K562 (cell line): Measurements from ENCODE around the gene ADGRG4. TPM values are rescaled to one million over a fixed set of nuclear protein-coding genes. Genes with fewer than 3 reads are reported as not detected.

Experiments used
- ATAC-seq: fragments of 200-7000 bp; cut with Tn5 transposase; 3 replicates; pipeline ENCODE4 v1.9.1; 2020; ENCODE audit warnings: moderate library complexity
- BruUV-seq: library from RNA; stranded (reverse); fragments of 400-500 nt; replicated peaks from 2 replicates; lab custom pipeline; 2021; lab: Mats Ljungman, UMichigan
- CTCF ChIA-PET: fragments of 300-600 bp; formaldehyde crosslinking; extraction: SDS; loops from one replicate; lab custom pipeline; 2021; ENCODE audit warnings: low intra/inter-chr PET ratio; lab: Yijun Ruan, JAX
- POLR2A ChIA-PET: fragments of 300-600, 350-650 bp; sonication (Branson Sonifier 250); formaldehyde crosslinking; extraction: SDS; loops from one replicate; lab custom pipeline; 2021; ENCODE audit warnings: antibody characterized with exemption, inconsistent platforms; lab: Yijun Ruan, JAX
- DNase-seq, 4 experiments: peaks; one replicate each; pipeline versions ENCODE4 v3.0.0 to v3.0.0-alpha.2; 2011 to 2018; ENCODE audit warnings: low spot score in 3 of 4, mixed read lengths in 3 of 4; ENCODE audit errors: extremely low read depth in 1 of 4
- FAIRE-seq: peaks from 2 replicates; lab custom pipeline; 2011; peaks lifted over from hg19 to GRCh38; lab: Jason Lieb, UNC
- H2AFZ ChIP-seq: 2 replicates; pipeline ENCODE4 v1.6.0; 2011; ENCODE audit warnings: low read depth, low read length, control low read depth, inconsistent platforms
- H3K27ac ChIP-seq: fragments of 200-600 bp; 3 replicates; pipeline ENCODE4 v1.8.0; 2011; ENCODE audit warnings: low read depth, mild to moderate bottlenecking, control low read depth, inconsistent platforms, low read length, moderate library complexity, mixed read lengths; ENCODE audit errors: extremely low read depth
- H3K27me3 ChIP-seq, 2 experiments: fragments of 300-600 bp in 1 of 2; 2 replicates in 1 of 2; 3 replicates in 1 of 2; pipeline versions ENCODE4 v1.6.0 to v1.8.0; 2011; ENCODE audit warnings: inconsistent platforms in 2 of 2, low read length in 2 of 2, mild to moderate bottlenecking in 1 of 2, mixed read lengths in 1 of 2, moderate library complexity in 1 of 2; ENCODE audit not compliant: control insufficient read depth in 2 of 2, insufficient read depth in 2 of 2
- H3K36me3 ChIP-seq: fragments of 300-600 bp; 3 replicates; pipeline ENCODE4 v1.8.0; 2011; ENCODE audit warnings: mild to moderate bottlenecking, low read length, inconsistent platforms; ENCODE audit not compliant: control insufficient read depth, insufficient read depth
- H3K4me1 ChIP-seq, 2 experiments: fragments of 200-600 bp in 1 of 2; replicated peaks in 1 of 2; 2 replicates in 1 of 2; 3 replicates in 1 of 2; pipeline versions ENCODE4 v1.5.1 to v1.8.0; 2011; ENCODE audit warnings: inconsistent platforms in 2 of 2, low read length in 2 of 2, mild to moderate bottlenecking in 1 of 2, mixed read lengths in 1 of 2, moderate library complexity in 1 of 2; ENCODE audit not compliant: control insufficient read depth in 2 of 2, insufficient read depth in 2 of 2
- H3K4me2 ChIP-seq: 2 replicates; pipeline ENCODE4 v1.6.1; 2011; ENCODE audit warnings: low read length, control low read depth, inconsistent platforms, mixed read lengths; ENCODE audit not compliant: insufficient read depth
- H3K4me3 ChIP-seq: fragments of 200-600 bp; sonication (generic), shearing (Covaris generic); 2 replicates; pipeline ENCODE4 v1.5.1; 2016; ENCODE audit warnings: control low read depth, inconsistent platforms
- H3K79me2 ChIP-seq: fragments of 200-600 bp; 3 replicates; pipeline ENCODE4 v1.8.0; 2011; ENCODE audit warnings: low read length, inconsistent platforms; ENCODE audit not compliant: control insufficient read depth, insufficient read depth
- H3K9ac ChIP-seq, 2 experiments: 2 replicates each; pipeline versions ENCODE4 v1.6.0 to v1.6.1; 2011; ENCODE audit warnings: low read depth in 2 of 2, low read length in 2 of 2, control low read depth in 1 of 2, inconsistent platforms in 1 of 2, mild to moderate bottlenecking in 1 of 2, mixed read lengths in 1 of 2; ENCODE audit not compliant: insufficient read depth in 1 of 2
- H3K9me1 ChIP-seq: one replicate; pipeline ENCODE4 v1.6.0; 2011; ENCODE audit warnings: inconsistent platforms, mild to moderate bottlenecking, low read length, moderate library complexity; ENCODE audit not compliant: control insufficient read depth, insufficient read depth
- H3K9me3 ChIP-seq: replicated peaks from 2 replicates; pipeline ENCODE4 v1.5.1; 2011; ENCODE audit warnings: low read depth, low read length, inconsistent platforms; ENCODE audit not compliant: control insufficient read depth, insufficient read depth
- H4K20me1 ChIP-seq: replicated peaks from 2 replicates; pipeline ENCODE4 v1.6.1; 2011; ENCODE audit warnings: low read length, inconsistent platforms, mixed read lengths; ENCODE audit not compliant: control insufficient read depth, insufficient read depth
- EZH2 ChIP-seq: IDR thresholded peaks from 2 replicates; pipeline ENCODE4 v1.6.1; 2012; ENCODE audit warnings: low read depth, mild to moderate bottlenecking, inconsistent platforms, low read length, borderline replicate concordance
- KLF1 ChIP-seq: fragments of 450-650 bp; IDR thresholded peaks from 2 replicates; pipeline ENCODE4 v1.6.1; 2016; ENCODE audit warnings: missing genetic modification characterization, missing compliant biosample characterization
- NEUROD1 ChIP-seq: fragments of 150-350 bp; IDR thresholded peaks from 2 replicates; pipeline ENCODE4 v1.6.1; 2014; ENCODE audit warnings: borderline replicate concordance, low read length, low read depth; ENCODE audit not compliant: partially characterized antibody
- PHB2 ChIP-seq: fragments of 450-650 bp; IDR thresholded peaks from 2 replicates; pipeline ENCODE4 v1.6.1; 2017; ENCODE audit warnings: low read depth
- POLR2B ChIP-seq: fragments of 450-650 bp; IDR thresholded peaks from 2 replicates; pipeline ENCODE4 v1.6.1; 2018; ENCODE audit warnings: low read depth; ENCODE audit not compliant: partially characterized antibody
- SRSF7 ChIP-seq: fragments of 200-400 bp; formaldehyde crosslinking; optimal IDR thresholded peaks from 2 replicates; pipeline ENCODE3; 2017; ENCODE audit warnings: mild to moderate bottlenecking, low read depth, low read length
- TBL1XR1 ChIP-seq, 2 experiments: IDR thresholded peaks; 2 replicates each; pipeline ENCODE4 v1.6.1; 2012; ENCODE audit warnings: improper control_type of control experiment in 2 of 2, low read length in 2 of 2, mild to moderate bottlenecking in 1 of 2
- TSC22D4 ChIP-seq: fragments of 450-650 bp; IDR thresholded peaks from 2 replicates; pipeline ENCODE4 v1.6.1; 2016; ENCODE audit warnings: missing genetic modification characterization, missing biosample characterization, control low read depth
- U2AF1 ChIP-seq: fragments of 200-400 bp; formaldehyde crosslinking; optimal IDR thresholded peaks from 2 replicates; pipeline ENCODE3; 2017; ENCODE audit warnings: mild to moderate bottlenecking, low read depth, low read length, moderate library complexity
- ZBTB2 ChIP-seq: fragments of 450-650 bp; IDR thresholded peaks from 2 replicates; pipeline ENCODE4 v1.6.1; 2016; ENCODE audit warnings: antibody characterized with exemption
- ZNF146 ChIP-seq: IDR thresholded peaks from one replicate; pipeline ENCODE4 v1.6.1; 2018; ENCODE audit warnings: missing compliant biosample characterization; ENCODE audit not compliant: unreplicated experiment
- ZNF274 ChIP-seq: IDR thresholded peaks from 2 replicates; pipeline ENCODE4 v1.6.1; 2011; ENCODE audit warnings: low read depth, mild to moderate bottlenecking, low read length, moderate library complexity, borderline replicate concordance
- ZNF347 ChIP-seq: fragments of 450-650 bp; formaldehyde crosslinking; IDR thresholded peaks from 2 replicates; pipeline ENCODE4 v1.4.0; 2020; ENCODE audit warnings: low read depth, mild to moderate bottlenecking, moderate library complexity
- WGBS: fragments of 100-300 bp; shearing (Covaris generic); methylation state at CpG from one replicate; pipeline ENCODE4 v1.1.6; 2016; ENCODE audit warnings: low coverage, mixed read lengths; ENCODE audit not compliant: insufficient coverage; ENCODE audit errors: missing lambda C conversion rate; 5-methylcytosine and 5-hydroxymethylcytosine counted together
- in situ Hi-C: fragments of 300-500 bp; cut with MboI; formaldehyde crosslinking; loops from 4 replicates; pipeline ENCODE4 v1.15.0; 2018; ENCODE audit warnings: inconsistent platforms, mixed read lengths
- intact Hi-C: fragments of 100-400 bp; cut with micrococcal nuclease; formaldehyde crosslinking; loops from 2 replicates; pipeline ENCODE4 v1.14.2; 2022
- polyA plus RNA-seq, 8 experiments: library from polyadenylated mRNA; depleted of rRNA in 4 of 8; stranded (reverse) in 5 of 8; unstranded in 3 of 8; fragments of >200 nt; fragmentation: Nextera tagmentation in 2 of 8; fragmentation: Illumina TruSeq in 1 of 8; extraction: Ambion mirVana in 2 of 8; extraction: Trizol in 1 of 8; gene quantifications; 2 replicates each; pipeline versions ENCODE4 v1.2.1 to v1.2.3, GENCODE V29; 2011 to 2014; ENCODE audit warnings: inconsistent platforms in 1 of 8, missing spikeins in 1 of 8
- total RNA-seq, 7 experiments: library from RNA; depleted of rRNA in 6 of 7; stranded (reverse); fragments of >200 nt in 6 of 7; fragmentation: Illumina TruSeq in 2 of 7; extraction: Trizol in 2 of 7; gene quantifications; 2 replicates each; pipeline versions ENCODE4 v1.2.1 to v1.2.3, GENCODE V29; 2011 to 2021; ENCODE audit warnings: low replicate concordance in 1 of 7
- TF ChIP-seq, protein P1 (sequence below): fragments of 250-450 bp; sonication (Bioruptor Pico); IDR thresholded peaks from 2 replicates; pipeline ENCODE4 v1.4.0; 2020; ENCODE audit warnings: borderline replicate concordance

The ADGRG4 gene
- total and polyA plus RNA-seq, 9 of the 15 experiments (the other 6 are each of a cell fraction or from before 2014, with no cell fraction given) = not detected

DNA sequence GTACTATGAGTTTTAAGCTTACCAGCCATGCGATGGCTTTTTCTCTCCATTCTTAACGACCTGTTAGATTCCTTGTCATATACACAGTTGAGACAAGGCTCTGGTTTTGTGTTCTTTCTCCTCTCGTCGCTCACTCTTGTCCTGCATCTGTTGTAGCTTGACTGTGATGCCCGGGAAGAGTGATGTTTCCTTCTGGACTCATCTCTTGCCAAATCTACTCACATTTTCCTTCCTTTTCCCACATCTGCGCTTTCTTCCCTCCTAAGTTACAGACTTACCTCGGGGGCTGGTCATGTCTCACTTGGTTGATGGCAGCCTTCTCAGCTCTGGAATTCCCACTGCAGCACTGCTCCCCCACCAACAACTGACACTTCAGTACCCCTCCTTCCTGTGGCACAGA lies 44.7 kb upstream of the ADGRG4 start:
- no peak overlapping the region for H3K9ac ChIP-seq
- no peak overlapping the region for H3K4me2 ChIP-seq
- no peaks in the 10 kb centered on the region for H3K36me3 ChIP-seq
- ATAC-seq (no peak), DNase-seq (no peak), FAIRE-seq (no peak)
- H3K4me1 ChIP-seq = peaks cover 0 to 1% of the 10 kb centered on the region in 2 experiments; a peak in 3 of 5 replicates
- no TSS peak for BruUV-seq
- intact Hi-C loops (no loop called here), in situ Hi-C loops (no loop called here)
- ChIA-PET POLR2A (interaction anchor here (0.8 kb wide), 1 partner anchor 1017 kb away, joined by 3 read pairs; no protein-coding TSS in a partner anchor), CTCF (no interaction called here)
- 0 out of 5 replicates have a peak, but pooled peaks cover 0 to 5% of the 10 kb centered on the region in 2 experiments for H3K27me3 ChIP-seq
- no peaks in the 10 kb centered on the region for H4K20me1 ChIP-seq
- no peak for TF ChIP-seq ZNF274
- TF ChIP-seq ZNF146 (CRISPR knock-in tag) = no peak
- TF ChIP-seq EZH2 = no peak
- no peak for TF ChIP-seq TBL1XR1 (IDR thresholded peaks at IDR 0.05; ENCODE audit: low read length in 2 of 2)
- H2AFZ ChIP-seq = peak overlapping the region; percentile 66; the same call in 1 of the 2 replicates
- H3K9me3 ChIP-seq = no peaks in the 10 kb centered on the region
- no peak overlapping the region for H3K27ac ChIP-seq
- no peaks in the 10 kb centered on the region for H3K79me2 ChIP-seq
- H3K4me3 ChIP-seq = no peak overlapping the region
- H3K9me1 ChIP-seq = no peaks in the 10 kb centered on the region
- 8% methylated on average over 5 of the region's 7 CpGs for WGBS

- Histone ChIP-seq H3K27ac (no peak overlapping the region), H3K9me1 (no peaks in the 10 kb centered on the region), H3K4me3 (no peak overlapping the region), H3K27me3 (0 out of 5 replicates have a peak, but pooled peaks cover 0 to 5% of the 10 kb centered on the region in 2 experiments), H3K4me2 (no peak overlapping the region), H3K4me1 (no peaks in the 10 kb centered on the region; a peak in 2 of 5 replicates), H4K20me1 (no peaks in the 10 kb centered on the region), H3K9me3 (no peaks in the 10 kb centered on the region), H3K9ac (no peak overlapping the region), H3K36me3 (no peaks in the 10 kb centered on the region), H2AFZ (no peak overlapping the region), H3K79me2 (no peaks in the 10 kb centered on the region)
- intact Hi-C loops = no loop called here
- WGBS = 25% methylated on average over 1 of the region's 1 CpG
- DNase-seq = no peak
- POLR2A ChIA-PET = interaction anchor here (0.6 kb wide), 1 partner anchor 226 kb away, joined by 4 read pairs; no protein-coding TSS in a partner anchor
- no peak for FAIRE-seq
- CTCF ChIA-PET = no interaction called here
- ATAC-seq = no peak
- no TSS peak for BruUV-seq
- in situ Hi-C loops = no loop called here
- TF ChIP-seq TSC22D4 (tag) (no peak), ZNF347 (no peak), PHB2 (no peak), ZBTB2 (no peak), POLR2B (no peak), ZNF274 (no peak), KLF1 (tag) (no peak), NEUROD1 (no peak), SRSF7 (no peak), U2AF1 (no peak)
- TF ChIP-seq, protein P1, sequence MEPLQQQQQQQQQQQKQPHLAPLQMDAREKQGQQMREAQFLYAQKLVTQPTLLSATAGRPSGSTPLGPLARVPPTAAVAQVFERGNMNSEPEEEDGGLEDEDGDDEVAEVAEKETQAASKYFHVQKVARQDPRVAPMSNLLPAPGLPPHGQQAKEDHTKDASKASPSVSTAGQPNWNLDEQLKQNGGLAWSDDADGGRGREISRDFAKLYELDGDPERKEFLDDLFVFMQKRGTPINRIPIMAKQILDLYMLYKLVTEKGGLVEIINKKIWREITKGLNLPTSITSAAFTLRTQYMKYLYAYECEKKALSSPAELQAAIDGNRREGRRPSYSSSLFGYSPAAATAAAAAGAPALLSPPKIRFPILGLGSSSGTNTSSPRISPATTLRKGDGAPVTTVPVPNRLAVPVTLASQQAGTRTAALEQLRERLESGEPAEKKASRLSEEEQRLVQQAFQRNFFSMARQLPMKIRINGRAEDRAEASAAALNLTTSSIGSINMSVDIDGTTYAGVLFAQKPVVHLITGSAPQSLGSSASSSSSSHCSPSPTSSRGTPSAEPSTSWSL (CRISPR knock-in tag) = no peak
Observed at GRCh38 chrX:136258951-136259350, 41.8 kb upstream of the ADGRG4 start.
